AG08396 (cell line): ENCODE results near the gene ACBD4.

Experiments used
- DNase-seq: peaks from one replicate; pipeline ENCODE4 v3.0.0; 2012; ENCODE audit warnings: low spot score, mixed read lengths

ACBD4 gene

DNA sequence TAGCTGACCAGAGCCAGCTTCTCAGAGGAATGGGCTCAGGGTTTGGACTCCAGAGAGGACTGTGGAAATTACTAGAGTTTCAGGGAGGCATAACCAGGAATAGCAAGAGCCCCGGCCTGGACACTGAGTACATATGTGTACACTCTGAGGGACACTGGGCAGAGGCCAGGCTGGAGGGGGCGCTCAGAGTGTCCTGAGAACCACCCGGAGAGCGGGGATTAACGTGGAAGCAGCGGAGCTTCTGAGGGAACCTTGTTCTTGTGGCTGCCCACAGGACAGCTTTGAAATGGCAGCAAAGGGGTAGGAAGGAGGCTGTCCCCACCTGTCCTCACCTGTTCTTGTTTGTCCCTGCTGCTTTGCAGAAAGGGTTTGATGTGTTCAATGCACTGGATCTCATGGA lies 31.0 kb upstream of the ACBD4 start:
- DNase-seq = no peak

DNA sequence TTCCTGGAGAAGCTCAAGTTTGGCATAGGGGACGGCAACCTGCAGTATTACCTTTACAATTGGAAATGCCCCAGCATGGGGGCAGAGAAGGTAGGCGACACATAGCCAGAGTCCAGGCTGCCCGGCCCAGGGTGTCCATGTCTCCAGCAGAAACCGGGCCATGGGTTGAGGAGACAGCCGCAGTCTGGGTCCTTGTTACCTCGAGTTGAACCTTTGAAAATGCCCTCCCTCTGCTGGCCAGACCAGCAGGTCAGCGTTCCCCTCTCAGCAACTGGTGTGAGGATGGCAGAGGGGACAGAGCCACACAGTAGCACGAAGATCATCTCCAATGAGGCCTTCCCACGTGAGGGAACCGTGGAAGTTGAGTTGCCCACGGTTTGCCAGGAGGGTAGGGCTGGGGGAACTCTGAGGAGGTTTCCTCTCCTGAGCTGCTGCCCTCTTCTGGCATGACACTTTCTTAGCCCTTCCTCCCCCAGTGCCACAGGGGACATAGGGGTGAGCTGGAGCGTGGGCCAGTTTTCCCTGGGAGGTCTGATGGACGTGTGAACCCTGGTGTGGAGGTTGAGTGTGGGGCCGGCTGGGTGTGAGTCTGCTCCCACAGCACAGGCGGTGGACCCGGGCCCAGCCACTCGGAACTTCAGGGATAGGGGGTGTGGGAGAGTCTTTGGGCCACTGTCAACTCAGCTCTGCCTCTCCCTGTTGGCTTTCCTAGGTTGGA lies 30.4 kb upstream of the ACBD4 start:
- no peak for DNase-seq

DNA sequence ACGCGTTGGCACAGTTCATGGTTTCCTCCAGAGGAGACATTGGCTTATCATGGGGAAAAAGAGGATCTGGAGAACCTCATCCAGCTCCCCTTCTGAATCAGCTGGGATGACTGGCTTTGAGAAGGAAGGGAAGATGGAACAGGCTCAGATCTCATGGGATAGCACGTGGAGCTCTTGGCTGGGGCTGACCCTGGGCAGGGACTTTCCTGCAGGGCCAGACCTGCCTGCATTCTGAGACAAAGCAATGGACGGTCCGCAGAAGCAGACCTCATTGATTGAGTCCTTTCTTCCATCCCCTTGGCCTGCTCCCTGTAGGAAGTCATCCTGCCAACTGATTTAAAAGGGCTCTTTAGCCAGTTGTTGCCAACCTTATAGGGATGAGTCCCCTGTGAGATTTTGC lies 29.4 kb upstream of the ACBD4 start:
- DNase-seq = no peak

DNA sequence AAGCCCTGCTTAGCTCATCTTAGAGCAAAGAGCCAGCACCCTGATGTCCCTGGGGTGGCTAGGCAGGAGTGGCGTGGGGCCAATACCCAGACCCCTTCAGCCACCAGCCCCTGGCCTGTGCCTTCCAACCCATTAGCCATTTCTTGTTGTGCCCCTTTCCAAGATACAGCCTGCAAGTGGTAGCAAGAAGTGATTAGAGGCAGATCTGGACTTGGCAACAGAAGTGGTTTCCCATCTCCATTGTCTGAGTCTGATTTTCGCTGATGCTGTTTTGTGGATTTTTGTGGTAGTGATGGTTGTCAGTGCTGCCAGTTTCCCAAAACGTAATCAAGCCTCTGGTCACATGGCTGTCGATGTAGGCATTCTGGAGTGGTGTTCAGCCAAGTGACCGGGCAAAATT lies 28.9 kb upstream of the ACBD4 start:
- no peak for DNase-seq

DNA sequence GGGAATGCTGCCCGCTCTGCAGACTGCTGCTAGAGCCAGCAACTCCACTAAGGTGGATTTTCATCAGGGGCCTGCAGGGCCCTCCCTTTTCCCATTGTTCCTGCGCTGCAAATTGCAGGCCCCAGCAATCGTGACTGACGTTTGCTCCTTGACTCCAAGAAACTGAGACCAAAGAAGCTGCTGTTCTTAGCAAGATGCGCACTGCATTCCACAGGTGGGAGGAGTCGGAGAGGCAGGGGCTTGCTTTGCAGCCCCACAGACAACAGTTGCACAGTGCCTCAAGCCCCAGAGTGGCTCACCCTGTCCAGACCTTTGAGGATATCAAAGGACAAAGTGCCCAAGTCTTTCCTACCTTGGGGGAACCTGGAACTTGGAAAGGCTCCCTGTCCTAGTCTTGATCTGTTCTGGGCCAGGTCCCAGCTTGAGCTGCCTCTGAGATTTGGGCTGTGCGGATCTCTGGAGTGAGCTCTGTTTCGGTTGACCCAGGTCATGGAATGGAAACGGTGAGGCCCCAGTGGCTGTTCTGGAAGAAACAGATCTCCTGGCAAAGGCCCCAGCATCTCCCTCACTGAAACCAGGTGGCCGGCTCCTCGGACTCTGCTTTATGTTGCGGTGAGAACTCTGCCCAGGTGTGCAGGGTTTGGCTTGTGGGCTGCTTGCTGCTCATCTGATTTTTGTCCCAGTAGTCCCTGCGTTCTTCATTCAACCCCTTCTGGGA lies 28.0 kb upstream of the ACBD4 start:
- no peak for DNase-seq

DNA sequence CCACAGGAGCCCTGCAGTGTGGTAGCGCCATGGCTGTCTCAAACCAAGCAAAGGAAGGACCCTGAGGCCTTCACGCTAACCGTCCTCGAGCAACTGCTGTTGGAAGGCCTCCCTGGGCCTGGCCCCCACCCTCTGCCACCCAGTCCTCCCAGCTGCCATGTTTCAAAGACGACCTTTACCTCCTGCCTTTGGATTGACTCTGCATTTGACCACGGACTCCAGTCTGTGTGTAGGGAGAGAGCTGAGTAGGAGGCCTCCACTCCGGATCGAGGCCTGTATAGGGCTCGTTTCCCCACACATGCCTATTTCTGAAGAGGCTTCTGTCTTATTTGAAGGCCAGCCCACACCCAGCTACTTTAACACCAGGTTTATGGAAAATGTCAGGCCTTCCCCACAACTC lies 27.4 kb upstream of the ACBD4 start:
- DNase-seq = no peak

DNA sequence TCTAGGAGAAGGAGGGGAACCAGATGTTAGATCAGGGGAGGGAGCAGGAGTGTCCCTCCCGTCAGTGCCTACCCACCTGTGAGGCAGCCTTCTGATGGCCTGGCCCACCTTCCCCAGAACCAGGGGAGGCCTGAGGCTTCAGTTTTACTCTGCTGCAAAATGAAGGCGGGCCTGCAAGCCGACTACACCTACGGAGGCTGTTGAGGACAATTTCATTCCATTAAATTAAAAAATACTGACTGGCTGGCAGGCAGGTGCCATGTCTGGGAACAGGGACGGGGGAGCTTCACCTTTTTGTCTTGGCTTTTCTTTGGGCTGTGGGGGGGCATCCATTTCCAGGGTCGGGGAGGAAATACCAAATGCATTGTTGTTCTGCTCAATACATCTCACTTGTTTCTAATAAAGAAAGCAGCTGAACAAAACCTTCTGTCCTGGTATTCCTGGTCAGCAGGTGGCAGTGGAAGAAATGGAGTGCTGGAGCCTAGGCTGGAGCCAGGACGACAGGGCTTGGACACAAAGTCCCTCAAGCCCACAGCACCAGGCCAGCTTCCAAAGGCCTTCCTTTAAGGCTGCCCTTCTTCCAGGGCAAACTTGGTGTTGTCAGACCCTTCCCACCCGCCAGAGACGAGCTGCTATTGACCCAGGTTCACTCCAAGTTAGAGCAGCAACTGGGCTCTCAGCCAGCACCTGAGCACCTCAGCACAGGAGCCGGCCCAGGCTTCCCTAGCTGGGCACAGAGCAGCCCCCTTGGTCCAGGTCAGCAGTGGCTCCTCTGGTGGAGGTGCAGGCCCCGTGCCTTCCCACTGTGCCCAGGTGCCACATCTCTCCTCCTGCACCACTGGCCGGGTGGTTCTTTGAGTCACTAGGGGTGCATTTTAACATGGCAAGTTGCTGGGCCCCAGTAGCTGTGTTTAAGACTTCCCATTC lies 26.6 kb upstream of the ACBD4 start:
- DNase-seq = no peak

DNA sequence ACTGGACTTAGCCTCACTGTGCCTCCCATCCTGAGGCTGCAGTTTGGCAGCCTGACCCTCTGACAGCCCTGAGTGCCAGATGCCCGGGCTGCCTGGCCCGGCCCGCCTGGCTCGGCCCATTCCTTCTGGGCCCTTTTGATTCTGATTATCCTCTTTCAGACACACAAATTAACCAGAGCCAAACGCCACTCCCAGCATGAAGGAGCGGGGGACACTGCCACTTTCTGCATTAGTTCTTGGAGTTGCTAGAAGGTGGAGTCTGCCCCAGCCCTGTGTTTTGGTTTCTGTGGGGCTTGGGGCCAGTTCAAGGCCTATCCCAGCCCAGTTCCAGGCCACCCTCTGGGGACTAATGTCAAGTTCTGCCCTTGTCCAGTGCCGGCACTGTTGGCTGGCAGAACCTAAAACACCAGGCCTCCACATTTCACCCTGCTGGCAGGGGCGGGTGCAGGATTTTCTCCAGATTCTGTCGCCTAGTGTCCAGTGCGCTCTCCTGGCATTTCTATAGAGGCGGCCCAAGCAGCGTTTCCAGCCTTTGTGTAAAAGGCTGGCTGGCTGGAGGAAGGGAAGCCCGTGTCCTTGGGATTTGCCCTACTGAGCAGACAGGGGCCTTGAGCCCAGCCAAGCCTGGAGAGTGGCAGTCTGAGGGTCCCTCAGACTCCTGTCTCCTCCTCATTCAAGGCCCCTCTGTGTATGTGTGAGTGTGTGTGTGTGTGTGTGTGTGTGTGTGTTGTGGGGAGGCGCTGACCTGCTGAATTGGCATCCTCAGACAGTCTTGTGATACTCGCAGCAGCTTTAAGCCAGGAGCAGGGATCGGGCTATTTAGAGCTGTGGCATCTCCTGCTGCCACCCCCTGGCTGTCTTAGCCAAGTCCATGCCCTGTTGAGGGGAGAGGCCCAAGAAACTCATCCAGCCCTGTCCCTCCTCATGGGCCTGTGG lies 24.5 kb upstream of the ACBD4 start:
- peak; percentile 64 for DNase-seq

DNA sequence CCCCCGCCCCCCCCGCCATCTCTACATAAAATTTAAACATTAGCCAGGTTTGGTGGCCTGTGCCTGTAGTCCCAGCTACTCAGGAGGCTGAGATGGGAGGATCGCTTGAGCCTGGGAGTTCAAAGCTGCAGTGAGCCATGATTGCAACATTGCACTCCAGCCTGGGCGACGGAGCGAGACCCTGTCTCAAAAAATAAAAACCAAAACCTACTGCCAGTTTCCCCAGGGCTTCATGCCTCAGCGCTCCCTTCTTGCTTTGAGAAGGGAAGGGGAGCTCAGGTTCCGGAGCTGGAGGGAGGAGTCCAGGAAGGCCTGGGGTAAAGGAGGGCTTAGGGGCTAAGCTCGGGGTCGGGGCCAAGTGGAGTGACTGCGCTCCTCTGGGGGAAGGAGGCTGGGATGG lies 23.6 kb upstream of the ACBD4 start:
- no peak for DNase-seq

DNA sequence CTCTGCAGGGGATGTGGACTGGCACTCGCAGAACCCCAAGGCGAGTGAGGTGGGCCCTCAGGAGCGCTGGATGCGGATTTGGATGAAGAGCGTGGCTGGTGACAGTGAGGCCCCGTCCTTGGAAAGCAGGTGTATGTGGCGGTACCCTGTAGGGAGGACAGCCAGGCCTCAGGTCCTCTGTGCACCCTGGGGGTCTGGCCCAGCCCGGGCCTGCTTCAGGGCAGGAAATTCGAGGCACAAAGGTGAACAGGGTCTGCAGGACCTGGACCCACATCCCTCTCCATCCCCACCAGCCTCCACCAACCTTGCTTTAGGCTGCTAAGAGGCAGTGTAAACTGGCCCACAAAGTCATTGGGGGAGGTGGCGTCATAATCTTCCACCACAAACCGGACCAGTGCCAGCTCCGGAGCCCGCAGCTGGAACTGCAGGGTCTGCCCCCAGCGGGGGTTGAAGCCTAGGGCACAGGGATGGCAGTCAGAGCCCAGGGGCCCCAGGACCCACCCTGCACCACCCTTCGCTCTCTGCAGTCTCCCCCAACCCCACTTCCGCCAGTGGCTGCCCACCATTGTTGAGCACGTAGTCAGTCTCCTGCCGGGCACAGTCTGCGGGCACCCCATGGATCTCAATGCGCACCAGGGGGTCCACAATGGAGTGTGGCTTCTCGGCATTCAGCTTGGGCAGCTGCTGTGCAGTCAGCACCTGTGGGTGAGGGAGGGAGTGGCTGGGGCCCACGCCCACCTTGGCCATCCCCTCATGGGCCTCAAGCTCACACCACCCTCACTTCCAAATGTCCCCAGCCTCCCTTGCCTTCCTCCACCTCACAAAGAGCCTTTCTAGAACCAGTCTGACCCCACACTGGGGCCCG lies 22.7 kb upstream of the ACBD4 start:
- no peak for DNase-seq

DNA sequence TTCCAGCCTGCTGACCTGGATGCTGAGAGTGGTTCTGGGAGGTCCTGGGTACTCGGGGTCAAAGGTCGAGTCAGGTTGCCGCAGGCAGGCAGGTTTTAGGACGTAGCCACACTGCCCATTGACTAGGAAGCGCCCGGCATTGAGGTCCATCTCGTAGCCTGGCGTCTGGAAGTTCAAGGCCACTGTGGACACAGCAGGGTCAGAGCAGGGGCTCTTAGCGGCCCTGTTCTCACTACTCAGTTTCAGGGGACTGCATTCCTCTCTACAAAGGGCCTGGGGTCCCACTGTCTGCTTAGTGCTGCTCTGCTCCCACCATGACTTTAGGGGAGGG lies 22.1 kb upstream of the ACBD4 start:
- no peak for DNase-seq

DNA sequence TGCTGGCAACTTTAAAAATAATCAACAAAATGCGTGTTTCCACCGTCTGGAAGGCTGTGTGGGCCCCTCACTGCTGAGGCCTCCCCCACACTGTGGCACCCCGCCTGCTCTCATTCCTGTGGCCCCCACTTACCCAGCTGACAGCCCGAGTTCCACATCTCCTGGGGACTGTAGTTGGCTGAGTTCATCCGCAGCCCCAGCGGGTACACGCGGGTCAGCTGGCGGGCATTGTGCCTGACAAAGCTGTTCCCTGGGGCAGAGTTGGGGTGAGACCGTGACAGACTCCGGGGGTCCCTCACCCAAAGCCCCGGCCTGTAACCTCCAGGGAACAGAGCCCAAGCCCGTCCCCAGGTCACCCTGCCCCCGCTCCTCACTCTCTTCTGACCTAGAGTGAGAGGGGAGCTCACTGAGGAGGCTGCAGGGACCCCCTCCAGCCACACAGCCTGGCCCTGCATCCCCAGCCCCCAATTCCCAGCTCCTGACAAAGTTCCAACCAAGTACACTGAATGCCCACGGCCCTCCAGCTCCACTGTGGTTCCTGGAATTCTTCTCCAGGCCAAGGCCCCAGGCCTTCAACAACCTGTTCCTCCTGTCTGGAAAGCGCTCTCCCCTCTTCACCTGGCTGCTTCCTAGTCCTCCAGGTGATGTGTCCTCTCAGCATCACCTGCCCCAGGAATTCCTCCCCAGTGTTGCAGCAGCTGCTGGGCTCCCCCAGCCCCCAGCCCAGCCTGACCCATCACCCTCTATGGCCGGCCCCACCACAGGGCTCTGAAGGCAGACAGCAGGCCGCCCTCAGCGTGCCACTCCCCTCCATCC lies 21.2 kb upstream of the ACBD4 start:
- no peak for DNase-seq

DNA sequence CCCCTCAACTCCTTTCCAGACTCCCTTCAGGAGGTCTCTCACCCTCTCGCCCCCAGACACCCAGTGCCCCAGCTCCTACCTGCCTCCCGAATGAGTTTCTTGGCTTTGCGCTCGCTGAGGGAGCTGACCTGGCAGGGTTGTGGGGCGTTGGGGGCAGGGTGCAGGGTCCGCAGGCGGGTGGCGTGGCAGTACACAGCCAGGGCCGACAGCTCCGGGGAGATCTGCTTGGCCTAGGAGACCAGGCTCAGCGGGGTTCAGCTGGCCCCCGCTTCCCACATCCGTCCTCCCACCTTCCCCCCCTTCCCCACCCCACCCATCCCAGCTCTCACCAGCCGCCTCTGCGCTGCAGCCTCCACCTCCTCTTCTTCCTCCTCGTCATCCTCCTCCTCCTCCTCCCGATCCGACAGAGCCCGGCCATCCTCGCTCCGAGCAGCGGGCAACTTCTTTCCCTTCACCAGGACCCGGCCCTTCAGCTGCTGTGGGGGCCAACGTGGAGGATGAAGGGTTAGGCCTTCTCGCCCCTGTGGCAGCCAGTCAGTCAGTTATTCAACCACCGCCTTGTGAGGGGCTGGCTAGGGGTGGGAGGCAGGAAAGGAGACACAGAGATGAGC lies 20.4 kb upstream of the ACBD4 start:
- no peak for DNase-seq

DNA sequence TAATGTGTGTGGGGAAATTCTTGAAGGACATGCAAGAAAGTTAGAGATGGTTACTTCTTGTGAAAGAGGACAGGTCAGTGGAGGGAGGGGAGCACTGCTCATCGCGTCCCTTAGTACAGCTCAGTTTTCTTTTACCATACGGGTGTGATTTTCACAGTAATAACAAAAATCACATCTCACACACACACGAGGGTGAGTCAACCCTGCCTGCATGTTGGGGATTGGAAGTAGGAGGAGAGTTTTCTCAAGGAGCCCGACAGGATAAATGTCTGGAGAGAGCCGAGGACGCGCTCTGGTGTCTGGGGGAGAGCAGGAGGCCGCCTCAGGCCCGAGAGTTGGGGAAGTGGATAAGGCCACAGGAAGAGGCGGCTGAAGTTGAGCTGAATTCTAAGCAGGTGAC lies 19.6 kb upstream of the ACBD4 start:
- DNase-seq = no peak

DNA sequence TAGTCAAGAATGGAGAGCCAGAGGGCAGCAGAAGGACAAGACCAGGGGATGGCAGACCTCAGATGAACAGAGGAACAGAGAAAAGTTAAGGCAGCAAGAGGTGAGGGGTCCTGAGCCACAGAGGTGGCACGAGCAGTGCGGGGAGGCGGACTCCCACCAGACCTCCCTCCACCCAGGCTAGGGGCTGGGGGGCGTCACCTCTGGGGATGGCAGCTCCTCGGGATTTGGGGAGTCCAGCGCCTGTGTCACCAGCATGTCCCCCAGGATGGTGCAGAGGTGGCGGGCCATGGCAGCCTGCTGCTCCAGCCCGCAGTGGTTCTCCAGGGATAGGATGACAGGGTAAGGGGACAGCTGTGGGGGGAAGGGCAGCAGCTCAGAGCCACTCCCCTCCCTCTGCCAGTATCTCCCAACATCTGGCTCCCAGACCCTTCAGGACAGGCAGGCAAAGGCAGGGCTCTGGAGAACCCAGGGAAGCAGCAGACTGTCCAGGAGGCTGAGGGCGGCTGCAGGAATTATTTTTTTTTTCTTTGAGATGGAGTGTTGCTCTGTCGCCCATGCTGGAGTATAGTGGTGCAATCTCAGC lies 19.0 kb upstream of the ACBD4 start:
- no peak for DNase-seq

DNA sequence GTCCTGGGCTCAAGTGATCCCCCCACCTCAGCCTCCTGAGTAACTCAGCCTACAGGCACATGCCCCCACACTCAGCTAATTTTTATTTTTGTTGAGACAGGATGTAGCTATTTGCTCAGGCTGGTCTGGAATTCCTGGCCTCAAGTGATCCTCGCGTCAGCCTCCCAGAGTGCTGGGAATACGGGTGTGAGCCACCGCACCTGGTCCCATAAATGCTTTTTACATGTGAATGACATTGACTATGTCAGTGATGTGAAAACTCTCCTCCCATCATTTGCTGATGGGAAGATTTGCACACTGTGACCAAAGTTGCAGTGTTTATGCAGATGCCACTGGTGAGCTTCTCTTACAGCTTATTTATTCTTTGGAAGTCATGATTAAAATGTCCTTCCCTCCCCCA lies 18.2 kb upstream of the ACBD4 start:
- DNase-seq = no peak

DNA sequence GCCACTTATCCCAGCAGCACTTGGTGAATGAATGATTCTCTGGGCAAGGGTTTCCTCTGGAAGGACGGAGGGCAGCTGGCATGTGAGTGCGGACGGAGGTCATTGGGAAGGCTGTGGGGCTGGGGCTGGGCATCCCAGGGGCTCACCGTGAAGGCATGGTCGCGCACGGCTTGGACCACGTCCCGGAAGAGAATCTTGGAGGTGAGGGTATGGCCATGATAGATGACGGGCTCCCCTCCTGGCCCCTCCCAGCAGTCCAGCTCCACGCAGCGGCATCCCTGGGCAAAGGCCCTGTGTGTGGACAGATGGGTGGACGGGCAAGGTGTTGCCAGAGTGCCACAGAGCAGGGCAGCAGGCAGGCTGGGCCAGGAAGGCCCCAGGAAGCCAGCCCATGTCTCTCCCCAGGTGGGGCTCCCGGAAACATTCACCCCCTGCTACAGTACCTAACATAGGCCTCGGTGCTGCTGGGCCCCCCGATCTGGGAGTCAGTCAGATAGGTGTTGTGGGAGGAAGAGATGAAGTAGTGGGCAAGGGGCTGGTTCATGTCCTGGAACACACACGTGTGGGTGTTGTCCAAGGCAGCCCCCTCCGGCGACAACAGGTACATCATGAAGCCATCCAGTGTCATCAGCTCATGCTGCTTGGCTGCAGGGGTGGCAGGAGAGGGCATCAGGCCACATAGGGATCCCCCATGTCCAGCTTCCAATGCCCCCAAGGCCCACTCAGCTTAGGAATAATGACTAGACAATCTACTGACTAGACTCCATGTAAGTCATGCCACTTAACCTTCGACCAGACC lies 17.4 kb upstream of the ACBD4 start:
- DNase-seq = no peak

DNA sequence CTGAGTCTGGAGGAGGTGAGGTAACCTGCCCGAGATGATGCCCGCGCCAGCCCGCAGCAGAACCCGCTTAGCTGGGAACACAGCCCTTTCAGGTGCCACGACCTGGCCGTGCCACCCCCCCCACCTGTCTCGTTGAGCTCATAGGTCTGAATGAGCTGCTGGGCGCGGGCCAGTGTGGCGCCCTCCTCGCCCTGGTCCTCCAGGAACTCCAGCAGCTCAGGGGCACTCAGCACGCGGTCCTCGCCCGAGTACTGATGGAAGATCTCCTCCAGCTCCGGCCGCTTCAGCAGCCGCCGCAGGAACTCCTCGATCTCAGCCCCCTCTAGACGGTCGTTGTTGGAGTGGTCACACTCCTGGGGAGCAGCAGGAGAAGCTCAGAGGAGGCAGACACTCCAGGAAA lies 16.8 kb upstream of the ACBD4 start:
- DNase-seq = no peak
